HTR-8/SVneo (cell line): ENCODE data around the gene GRID2IP.

Experiments
- DNase-seq: peaks from one replicate; pipeline ENCODE4 v3.0.0; 2011; ENCODE audit warnings: low spot score, mixed read lengths; ENCODE audit not compliant: insufficient read length
- FAIRE-seq: peaks from 2 replicates; lab custom pipeline; 2011; peaks lifted over from hg19 to GRCh38; lab: Jason Lieb, UNC

The GRID2IP gene

DNA sequence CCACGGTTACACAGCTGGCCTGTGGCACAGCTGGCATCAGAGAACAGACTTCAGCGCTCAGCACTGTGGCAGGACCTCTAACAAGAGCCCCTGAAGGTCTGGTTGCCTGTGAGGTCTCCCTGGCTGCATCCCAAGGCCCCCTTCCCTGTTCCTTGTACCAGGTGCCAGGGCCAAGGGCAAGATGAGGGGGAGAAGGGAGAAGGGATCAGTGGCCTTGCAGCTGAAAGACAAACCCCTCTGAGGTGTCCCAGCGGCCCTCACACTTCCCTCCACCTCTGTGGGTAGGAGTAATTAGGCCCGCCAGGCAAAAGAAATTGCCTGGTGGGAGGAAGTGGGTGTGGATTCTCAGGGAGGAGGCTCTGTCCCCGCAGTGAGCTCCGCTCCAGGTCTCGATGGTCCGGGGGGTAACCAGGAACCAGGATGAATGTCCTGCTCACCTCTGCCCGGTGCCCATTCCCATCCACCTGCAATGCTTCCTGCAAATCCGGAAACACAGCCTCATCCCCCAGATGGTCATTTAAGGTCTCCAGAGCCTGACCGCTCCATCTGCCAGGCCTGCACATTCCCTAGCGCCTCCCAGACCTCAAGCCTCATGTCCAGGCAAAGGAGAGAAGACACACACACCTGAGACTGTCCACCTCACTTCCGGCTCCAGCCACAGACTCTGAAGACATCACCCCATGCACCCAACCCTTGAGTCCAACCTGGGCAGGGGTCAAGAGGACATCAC lies 22.7 kb downstream of the GRID2IP start:
- FAIRE-seq: no peak
- no peak for DNase-seq

DNA sequence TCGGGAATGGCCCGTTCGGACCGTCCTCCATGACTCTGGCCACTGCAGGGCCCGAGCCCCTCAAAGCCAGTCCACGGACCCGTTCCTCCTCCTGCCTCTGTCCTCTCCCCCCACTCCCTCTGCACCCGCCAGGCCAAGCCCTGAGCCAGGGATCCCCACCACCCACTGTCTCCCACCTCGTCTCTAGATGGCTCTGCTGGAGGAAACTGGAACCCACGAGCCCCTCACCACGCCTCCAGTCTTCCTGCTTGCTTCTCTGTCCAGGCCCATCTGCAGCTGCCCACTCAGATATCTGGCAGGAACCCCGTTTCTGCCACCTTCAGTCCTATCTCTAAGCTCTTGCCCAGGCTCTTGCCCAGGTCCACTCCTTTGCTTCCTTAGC lies 24.3 kb downstream of the GRID2IP start:
- DNase-seq: no peak
- no peak for FAIRE-seq

DNA sequence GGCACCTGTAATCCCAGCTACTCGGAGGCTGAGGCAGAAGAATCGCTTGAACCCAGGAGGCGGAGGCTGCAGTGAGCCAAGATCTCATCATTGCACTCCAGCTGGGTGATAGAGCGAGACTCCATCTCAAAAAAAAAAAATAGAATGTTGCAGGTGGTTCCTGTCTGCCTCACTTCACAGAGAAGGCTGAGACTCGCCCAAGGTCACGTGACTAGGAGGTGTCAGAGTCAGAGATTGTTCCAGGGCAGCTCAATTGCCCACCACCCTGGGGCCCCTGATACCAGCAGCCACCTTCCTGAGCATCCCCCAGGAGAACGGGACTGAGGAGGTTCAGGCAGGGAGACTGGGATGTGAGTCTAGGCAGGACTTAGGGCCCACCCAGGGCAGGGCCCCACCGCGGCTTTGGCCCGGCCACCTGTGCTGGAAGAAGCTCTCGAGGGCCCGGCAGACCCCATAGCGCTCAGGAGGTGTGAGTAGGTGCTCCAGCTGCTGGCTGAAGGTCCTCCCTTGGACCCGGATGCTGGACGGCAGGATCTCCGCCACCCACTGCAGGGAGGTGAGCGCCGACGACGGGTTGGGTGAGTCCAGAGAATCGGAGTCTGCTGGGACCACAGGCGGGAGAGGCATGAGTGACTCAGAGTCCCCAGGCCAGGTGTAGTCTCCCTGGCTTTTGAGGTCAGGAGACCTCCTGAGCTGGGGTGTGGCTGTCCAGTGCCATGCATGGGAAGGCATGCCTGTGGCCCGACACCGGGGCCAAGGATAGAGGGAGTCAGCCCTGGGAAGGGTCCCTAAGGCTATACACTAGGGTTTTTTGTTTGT lies 30.9 kb downstream of the GRID2IP start:
- FAIRE-seq: no peak
- DNase-seq: no peak

DNA sequence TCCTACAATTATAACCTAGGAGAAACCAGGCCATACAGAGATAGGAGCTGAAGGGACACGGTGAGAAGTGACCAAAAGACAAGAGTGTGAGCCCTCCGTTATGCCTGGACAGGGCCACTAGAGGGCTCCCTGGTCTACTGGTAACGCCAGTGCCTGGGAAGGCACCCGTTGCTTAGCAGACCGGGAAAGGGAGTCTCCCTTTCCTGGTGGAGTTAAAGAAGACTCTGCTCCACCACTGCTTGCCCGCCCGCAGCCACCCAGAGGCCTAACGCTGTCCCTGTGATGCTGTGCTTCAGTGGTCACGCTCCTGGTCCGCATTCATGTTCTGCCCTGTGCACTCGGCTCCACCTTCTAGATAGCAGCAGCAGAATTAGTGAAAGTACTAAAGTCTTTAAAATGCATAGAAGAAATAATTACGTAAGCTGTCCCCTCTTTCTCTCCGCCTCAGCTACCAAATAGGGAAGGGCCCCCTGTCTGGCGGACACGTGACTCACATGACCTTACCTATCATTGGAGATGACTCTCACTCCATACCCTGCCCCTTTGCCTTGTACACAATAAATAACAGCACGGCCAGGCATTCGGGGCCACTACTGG lies 34.8 kb downstream of the GRID2IP start:
- FAIRE-seq: peak; percentile 94

DNA sequence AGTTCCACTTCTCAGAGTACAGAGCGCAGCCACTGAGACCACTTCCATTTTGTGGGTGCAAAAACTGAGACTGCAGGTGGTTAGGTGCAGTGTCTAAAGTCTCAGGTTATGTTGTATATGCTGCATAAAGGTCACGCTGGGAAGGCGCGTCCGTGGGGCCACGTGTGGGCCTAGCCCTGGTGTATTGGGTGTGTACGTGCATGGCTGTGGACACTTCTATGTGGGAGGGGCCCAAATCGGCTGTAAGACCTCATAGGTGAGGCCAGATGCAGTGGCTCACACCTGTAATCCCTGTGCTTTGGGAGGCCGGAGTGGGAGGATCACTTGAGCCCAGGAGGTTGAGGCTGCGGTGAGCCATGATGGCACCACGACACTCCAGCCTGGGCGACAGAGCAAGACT lies 37.7 kb downstream of the GRID2IP start:
- FAIRE-seq (peak; percentile 23), DNase-seq (no peak)

More for the DNA sequence above, 34.8 kb downstream of the GRID2IP start:
- DNase-seq: peak; percentile 79

DNA sequence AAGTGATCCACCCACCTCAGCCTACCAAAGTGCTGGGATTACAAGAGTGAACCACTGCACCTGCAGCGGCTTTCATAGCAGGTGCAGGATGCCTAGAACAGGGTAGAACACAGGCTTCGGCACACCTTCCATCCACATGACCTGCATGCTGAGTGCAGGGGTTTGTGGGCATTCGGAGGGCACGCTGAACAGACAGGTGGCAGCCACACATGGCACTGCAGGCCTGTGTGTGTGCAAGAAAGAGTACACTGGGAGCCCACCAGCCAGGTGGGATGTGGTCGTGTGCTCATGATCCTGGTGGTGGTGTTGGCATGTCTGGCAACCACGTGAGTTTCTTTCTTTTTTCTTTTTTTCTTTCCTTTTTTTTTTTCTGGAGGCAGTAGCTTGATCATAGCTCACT lies 38.4 kb downstream of the GRID2IP start:
- no peak for DNase-seq
- no peak for FAIRE-seq

DNA sequence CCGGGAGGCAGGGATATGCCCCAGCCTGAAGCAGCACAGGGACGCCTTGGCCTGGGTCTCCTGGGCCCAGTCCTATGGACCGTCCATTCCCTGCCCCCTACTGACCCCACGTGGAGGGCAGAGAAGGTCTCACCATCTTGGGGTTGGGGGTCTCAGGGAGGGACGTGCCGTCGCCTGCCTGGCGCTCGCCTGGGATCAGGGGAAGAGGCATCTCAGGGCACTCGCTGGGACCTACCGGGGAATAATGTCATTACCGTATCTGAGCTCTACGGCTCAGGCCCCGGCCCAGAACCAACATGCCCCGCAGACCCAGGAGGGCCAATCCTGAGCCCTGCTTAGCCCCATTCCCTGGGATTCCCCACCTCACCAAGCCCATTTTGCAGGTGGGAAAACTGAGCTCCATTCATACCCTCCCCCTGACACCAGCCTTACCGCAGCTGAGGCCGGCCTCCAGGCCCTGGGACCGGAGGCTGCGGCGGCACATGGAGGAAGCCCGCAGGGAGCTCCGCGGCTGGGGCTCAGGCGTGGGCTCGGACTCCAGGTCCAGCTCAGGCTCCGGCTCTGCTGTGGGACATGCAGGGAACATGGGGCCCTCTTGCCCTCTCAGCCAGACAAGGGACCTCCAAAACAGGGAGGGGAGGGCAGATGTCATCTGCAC lies 40.7 kb downstream of the GRID2IP start:
- FAIRE-seq: no peak
- no peak for DNase-seq

DNA sequence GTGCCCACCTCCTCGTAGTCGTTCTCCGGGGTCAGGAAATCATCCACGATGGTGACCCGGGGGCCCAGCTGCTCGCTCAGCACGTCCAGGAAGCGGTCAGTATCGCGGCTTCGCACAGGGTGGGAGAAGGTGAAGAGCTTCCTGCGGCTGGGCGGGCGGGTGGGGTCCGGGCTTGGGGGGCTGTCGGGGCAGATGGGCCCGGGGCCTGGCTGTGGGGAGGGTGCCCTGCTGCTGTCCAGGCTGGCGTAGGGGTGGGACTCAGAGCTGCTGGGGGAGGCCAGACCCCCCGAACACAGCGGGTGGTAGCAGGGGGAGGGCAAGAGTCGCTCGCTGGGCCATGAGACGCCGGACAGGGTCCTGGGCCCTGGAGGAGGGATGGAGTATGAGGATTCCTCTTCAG lies 42.3 kb downstream of the GRID2IP start:
- FAIRE-seq: no peak

DNA sequence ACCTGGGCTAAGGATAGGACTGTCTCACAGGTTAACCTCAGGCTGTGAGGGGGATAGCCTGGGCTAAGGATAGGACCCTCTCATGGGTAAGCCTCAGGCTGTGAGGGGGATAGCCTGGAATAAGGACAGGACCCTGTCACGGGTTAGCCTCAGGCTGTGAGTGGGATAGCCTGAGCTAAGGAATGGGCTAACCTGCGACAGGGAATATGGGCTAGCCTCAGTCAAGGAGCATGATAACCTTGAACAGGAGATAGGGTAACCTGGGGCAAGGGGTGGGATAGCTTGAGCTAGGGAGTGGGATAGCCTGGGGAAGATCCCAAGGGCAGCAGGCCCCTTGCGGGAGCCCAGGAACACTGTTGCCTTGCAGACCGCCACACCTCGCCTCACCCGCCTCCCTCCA lies 42.7 kb downstream of the GRID2IP start:
- FAIRE-seq (peak; percentile 42), DNase-seq (no peak)

More for the DNA sequence above, 42.3 kb downstream of the GRID2IP start:
- no peak for DNase-seq

DNA sequence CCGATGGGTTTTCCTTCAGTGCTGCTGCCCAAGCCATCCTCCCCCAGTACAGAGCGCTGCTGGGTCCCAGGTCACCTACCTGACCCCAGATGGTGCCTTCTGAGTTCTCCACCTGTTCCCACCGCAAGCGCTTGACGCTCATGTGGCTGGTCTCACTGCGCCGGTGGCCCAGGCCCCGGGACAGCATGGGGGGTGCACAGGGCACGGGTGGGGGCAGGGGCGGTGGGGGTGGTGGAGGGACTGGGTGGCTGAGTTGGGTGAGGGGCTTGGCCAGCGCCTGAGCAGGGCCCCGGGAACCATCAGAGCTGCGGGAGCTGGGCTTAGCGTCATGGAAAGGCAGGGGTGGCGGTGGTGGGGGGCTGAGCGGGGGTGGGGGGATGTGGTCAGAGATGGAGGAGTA lies 43.4 kb downstream of the GRID2IP start:
- DNase-seq (no peak), FAIRE-seq (no peak)

DNA sequence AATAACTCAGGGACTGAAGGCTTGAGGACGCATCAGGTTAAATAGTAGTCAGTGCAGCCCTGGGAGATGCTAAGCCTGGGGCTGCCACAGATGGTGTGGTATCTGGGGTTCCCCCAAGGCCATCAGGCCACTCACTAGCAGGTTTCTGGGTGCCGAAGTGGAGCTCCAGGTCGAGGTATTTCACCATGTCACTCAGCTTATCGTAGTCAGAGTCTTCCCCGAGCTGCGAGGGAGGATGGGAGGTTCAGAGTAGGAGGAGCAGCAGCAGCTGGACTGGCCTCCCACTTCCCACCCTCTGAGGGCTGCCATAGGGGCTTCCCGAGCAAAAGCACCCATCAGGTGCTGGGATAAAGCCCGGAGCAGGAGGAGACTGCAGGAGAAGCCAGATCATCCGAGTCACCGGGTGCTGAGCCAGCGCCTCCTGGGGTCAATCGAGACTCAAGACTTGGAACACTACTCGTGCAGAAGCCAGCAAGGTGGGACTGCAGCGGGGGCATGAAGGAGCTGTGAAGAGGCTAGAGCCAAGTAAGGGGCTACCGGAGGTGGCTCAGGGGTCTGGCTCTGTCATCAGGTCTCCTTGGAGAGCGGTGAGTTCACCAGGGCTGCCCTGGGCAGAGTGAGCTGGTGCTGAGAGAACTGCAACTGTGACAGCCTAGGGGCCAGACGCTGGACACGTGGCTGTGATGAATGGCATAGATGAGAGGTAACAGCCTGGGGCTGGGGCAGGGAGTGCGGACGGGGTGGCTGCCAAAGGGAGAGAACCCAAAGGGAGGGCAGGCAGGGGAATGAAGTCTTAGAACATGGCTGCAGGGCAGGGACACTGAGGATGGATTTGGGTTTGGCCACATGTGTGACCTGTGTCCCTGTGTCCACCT lies 45.3 kb downstream of the GRID2IP start:
- peak; percentile 74 for FAIRE-seq
- no peak for DNase-seq

DNA sequence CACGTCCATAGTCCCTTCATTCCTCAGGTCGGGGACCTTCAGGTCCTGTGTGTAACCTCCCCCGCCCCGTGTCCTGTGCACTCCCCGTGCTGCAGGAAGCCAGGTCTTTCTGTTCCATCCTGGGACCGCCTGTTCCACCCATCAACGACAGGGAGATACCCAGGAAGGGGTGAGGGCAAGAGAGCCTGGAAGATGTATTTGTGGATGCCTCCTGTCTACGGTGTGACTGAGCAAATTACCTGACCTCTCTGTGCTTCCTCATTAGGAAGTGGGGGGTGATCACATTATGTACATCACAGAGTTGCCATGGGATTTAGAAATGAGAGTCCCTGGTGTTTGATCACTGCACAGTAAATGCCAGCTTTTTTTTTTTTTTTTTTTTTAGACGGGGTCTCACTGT lies 46.3 kb downstream of the GRID2IP start:
- DNase-seq (no peak), FAIRE-seq (peak; percentile 31)

DNA sequence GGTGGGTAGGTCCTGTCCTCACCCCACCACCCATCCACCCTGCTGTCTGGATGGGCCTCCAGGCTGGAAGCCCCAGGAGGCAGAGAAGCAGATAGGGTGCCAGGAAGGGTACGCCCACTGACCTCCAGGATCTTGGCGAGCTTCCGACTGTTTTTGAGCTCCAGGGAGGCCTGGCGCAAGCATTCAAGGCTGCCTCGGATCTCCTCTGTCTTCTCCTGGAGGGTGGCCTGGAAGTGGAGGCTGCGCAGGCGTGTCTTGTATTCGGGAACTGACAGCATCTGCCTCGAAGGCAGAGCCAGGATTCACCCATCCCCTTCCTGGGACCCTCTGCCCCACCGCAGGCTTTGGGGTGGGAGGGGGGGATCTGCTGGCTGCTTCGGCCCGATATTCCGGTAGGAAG lies 48.4 kb downstream of the GRID2IP start:
- peak; percentile 40 for FAIRE-seq
- no peak for DNase-seq

DNA sequence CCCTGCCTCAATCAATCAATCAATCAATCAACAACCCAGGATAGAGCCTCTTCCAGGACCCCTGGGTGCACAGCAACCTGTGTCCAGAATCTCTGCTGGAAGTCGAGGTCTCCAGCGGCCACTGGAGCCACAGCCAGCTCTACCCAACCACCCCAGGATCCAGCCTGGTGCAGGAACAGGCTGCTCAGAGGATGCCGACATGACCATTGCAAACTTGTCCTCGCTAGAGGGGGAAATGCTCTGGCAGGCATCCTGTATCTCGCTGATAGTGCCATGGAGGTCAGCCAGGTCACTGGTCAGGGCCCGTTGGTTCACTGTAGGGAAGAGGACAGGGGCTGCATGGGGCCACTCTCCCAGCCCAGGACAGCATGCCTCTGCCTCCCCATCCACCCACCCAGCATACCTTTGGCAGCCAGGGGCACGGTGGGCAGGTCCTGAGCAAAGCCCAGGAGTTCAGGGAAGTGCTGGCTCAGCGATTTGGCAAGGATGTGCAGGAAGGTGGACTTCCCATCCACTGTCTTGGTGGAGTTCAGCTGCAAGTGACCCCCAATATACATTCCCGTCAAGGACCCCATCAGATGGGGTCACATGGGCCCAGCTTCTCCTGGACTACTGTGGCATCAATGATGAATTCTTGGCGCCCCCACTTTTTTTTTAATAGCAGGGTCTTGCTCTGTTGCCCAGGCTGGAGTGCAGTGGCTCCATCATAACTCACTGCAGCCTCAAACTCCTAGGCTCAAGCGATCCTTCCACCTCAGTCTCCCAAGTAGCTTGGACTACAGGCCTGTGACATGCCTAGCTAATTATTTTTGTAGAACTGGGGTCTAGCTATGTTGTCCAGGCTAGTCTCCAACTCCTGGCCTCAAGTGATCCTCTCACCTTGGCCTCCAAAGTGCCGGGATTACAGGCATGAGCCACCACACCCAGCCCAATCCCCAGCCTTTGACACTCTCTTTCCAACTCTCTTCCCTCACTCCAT lies 49.4 kb downstream of the GRID2IP start:
- FAIRE-seq: peak; percentile 4
- no peak for DNase-seq

DNA sequence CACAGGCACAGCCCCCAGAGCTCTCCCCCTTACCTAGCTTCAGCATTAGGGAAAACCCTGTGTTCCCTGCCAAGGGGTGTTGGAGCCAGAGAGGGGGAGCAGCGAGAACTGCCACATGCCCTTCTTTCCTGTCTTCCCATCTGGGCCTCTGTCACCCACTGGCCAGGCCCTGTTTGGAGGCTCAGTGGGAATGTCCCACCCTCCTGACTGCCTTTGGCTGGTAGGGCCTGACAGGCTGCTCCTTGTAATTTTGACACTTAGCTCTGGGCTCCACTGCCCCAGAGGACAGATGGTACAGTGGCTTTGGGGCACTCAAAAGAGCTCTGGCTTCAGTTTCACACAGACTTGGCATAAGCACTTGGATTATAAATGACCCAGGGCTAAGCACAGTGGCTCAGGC lies 50.6 kb downstream of the GRID2IP start:
- DNase-seq (no peak), FAIRE-seq (no peak)

DNA sequence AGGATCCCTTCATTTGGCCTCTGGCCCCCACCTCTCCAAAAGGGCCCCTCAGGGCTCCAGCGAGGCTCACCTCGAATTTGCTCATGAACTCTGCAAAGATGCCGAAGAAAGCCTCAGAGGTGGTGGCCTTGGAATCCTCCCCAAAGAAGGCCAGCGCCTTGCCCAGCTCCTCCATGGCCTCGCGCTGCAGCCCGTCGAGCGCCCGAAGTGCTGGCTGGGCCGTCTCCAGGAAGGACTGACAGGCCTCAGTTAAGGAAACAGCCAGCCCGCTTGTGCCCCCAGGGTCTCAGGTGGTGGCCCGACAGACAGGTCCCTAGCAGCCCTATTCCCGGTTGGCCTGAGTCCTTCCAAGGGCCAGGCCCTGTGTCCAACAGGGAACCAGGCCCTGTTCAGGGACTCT lies 53.3 kb downstream of the GRID2IP start:
- no peak for FAIRE-seq

DNA sequence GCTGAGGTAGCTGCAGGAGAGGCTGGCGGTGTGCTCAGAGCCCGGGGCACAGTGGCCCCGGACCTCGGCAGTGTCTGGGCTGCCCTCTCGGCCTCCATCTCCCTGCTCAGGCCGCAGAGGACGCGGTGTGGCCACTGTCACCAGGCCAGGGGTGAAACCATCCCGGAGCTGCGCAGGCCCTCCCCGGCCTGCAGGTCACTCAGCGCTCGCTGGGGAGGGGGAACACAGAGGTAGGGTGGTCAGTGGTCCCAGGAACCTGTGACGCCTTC lies 53.7 kb downstream of the GRID2IP start:
- DNase-seq (no peak), FAIRE-seq (no peak)

More for the DNA sequence above, 53.3 kb downstream of the GRID2IP start:
- no peak for DNase-seq

DNA sequence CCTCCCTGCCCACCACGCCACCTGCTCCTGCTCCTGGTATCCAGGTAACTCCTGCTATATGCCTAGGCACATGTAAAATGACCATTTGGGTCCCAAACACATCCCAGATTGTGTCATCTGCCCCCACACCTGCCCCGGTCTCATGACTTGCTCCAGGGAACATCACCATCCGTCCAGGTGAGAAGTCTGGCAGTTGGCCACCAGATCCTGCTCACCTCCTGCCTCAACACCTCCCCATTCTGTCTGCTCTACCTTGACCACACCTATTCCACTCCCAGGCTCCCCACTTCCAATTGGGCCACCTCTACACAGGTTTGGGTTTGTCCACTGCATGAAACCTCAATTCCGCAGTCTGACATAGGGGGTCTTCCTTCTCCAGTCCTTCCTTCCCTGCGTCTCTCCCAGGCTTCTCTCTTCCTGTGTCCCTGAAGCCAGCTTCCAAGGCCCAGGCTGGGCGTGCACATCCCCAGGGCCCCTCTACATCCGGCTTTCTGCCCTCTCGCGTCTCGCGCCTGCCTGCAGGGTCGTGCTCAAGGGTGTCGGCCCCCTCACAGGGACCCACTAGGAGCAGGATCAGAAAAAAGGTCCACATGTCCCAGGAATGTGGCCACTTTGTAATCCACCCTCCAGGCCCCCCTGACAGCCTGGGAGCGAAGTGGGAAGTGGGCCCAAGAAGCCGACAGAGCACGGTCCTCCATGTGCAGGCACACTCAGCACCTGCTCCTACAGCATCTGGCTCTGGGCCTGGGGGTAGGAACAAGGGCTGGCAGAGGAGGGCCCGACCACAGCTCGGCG lies 54.2 kb downstream of the GRID2IP start:
- FAIRE-seq (no peak), DNase-seq (no peak)
